Osteoblast (primary cell): ENCODE data around the gene LRRC3B. TPM values are rescaled to one million over a fixed set of nuclear protein-coding genes. Genes with fewer than 3 reads are reported as not detected.

ENCODE experiments used
- DNase-seq: peaks from one replicate; pipeline ENCODE4 v3.0.0; 2011; ENCODE audit warnings: low spot score, mixed read lengths; ENCODE audit not compliant: insufficient read length; ENCODE audit errors: missing footprints
- H2AFZ ChIP-seq: 2 replicates; pipeline ENCODE4 v1.6.0; 2011; ENCODE audit warnings: mild to moderate bottlenecking, low read length
- H3K27ac ChIP-seq: 2 replicates; pipeline ENCODE4 v1.5.1; 2011; ENCODE audit warnings: mild to moderate bottlenecking, low read depth, low read length, moderate library complexity
- H3K27me3 ChIP-seq: 2 replicates; pipeline ENCODE4 v1.6.0; 2012; ENCODE audit warnings: mild to moderate bottlenecking, control low read depth, inconsistent platforms, low read length, moderate library complexity; ENCODE audit not compliant: insufficient read depth
- H3K36me3 ChIP-seq: 2 replicates; pipeline ENCODE4 v1.5.1; 2011; ENCODE audit warnings: mild to moderate bottlenecking, low read length, control low read depth, moderate library complexity; ENCODE audit not compliant: insufficient read depth
- H3K4me1 ChIP-seq: 2 replicates; pipeline ENCODE4 v1.5.1; 2011; ENCODE audit warnings: mild to moderate bottlenecking, low read length, control low read depth, moderate library complexity; ENCODE audit not compliant: insufficient read depth
- H3K4me2 ChIP-seq: 2 replicates; pipeline ENCODE4 v1.6.0; 2011; ENCODE audit warnings: mild to moderate bottlenecking, low read length; ENCODE audit not compliant: insufficient read depth
- H3K4me3 ChIP-seq: fragments of 200-600 bp; sonication (generic); 3 replicates; pipeline ENCODE4 v1.5.1; 2012; ENCODE audit warnings: mild to moderate bottlenecking, low read length, inconsistent platforms; ENCODE audit not compliant: insufficient read depth
- H3K79me2 ChIP-seq: 2 replicates; pipeline ENCODE4 v1.6.0; 2012; ENCODE audit warnings: mild to moderate bottlenecking, low read length, control low read depth, inconsistent platforms; ENCODE audit not compliant: insufficient read depth
- H3K9me3 ChIP-seq: 2 replicates; pipeline ENCODE4 v1.5.1; 2011; ENCODE audit warnings: low read depth, low read length, control low read depth
- H4K20me1 ChIP-seq: 2 replicates; pipeline ENCODE4 v1.6.0; 2012; ENCODE audit warnings: mild to moderate bottlenecking, low read length, control low read depth; ENCODE audit not compliant: insufficient read depth
- CTCF ChIP-seq: IDR thresholded peaks from 2 replicates; pipeline ENCODE4 v1.5.1; 2011; ENCODE audit warnings: mild to moderate bottlenecking, low read depth, low read length, moderate library complexity; ENCODE audit errors: extremely low read depth
- total RNA-seq: library from RNA; depleted of rRNA; stranded (reverse); fragments of >200 nt; gene quantifications from 2 replicates; pipeline ENCODE4 v1.2.3, GENCODE V29; 2012

The LRRC3B gene
- total RNA-seq, 1 donor = not detected

- Histone ChIP-seq H3K27me3 (no peaks in the 10 kb centered on the region), H3K36me3 (no peaks in the 10 kb centered on the region), H3K79me2 (no peaks in the 10 kb centered on the region), H3K9me3 (no peaks in the 10 kb centered on the region), H3K27ac (no peak overlapping the region), H2AFZ (no peak overlapping the region), H3K4me3 (no peak overlapping the region), H3K4me1 (no peaks in the 10 kb centered on the region), H4K20me1 (no peaks in the 10 kb centered on the region), H3K4me2 (no peak overlapping the region)
- TF ChIP-seq CTCF = no peak
- peak; percentile 58 for DNase-seq
Measured at GRCh38 chr3:26625187-26625586, 2.6 kb downstream of the LRRC3B start.

GRCh38 chr3:26627080-26627479 is 4.5 kb downstream of the LRRC3B start:
- H3K4me1 ChIP-seq = no peaks in the 10 kb centered on the region
- no peak overlapping the region for H3K27ac ChIP-seq
- no peaks in the 10 kb centered on the region for H3K27me3 ChIP-seq
- H4K20me1 ChIP-seq = no peaks in the 10 kb centered on the region
- no peaks in the 10 kb centered on the region for H3K36me3 ChIP-seq
- no peak for DNase-seq
- no peaks in the 10 kb centered on the region for H3K9me3 ChIP-seq
- no peak for TF ChIP-seq CTCF
- no peaks in the 10 kb centered on the region for H3K79me2 ChIP-seq
- H3K4me2 ChIP-seq = no peak overlapping the region
- H3K4me3 ChIP-seq = no peak overlapping the region
- H2AFZ ChIP-seq = no peak overlapping the region

- no peak for DNase-seq
- Histone ChIP-seq H3K4me2 (no peak overlapping the region), H2AFZ (no peak overlapping the region), H4K20me1 (no peaks in the 10 kb centered on the region), H3K4me3 (no peak overlapping the region), H3K79me2 (no peaks in the 10 kb centered on the region), H3K4me1 (no peaks in the 10 kb centered on the region), H3K36me3 (no peaks in the 10 kb centered on the region), H3K27me3 (no peaks in the 10 kb centered on the region), H3K9me3 (no peaks in the 10 kb centered on the region), H3K27ac (no peak overlapping the region)
- no peak for TF ChIP-seq CTCF
Measured at GRCh38 chr3:26628915-26629314, 6.3 kb downstream of the LRRC3B start.

GRCh38 chr3:26630669-26631389 is 8.3 kb downstream of the LRRC3B start:
- DNase-seq = no peak
- TF ChIP-seq CTCF = no peak
- Histone ChIP-seq H3K4me3 (no peak overlapping the region), H3K36me3 (no peaks in the 10 kb centered on the region), H3K27ac (no peak overlapping the region), H2AFZ (no peak overlapping the region), H3K4me1 (no peaks in the 10 kb centered on the region), H3K9me3 (no peaks in the 10 kb centered on the region), H3K27me3 (no peaks in the 10 kb centered on the region), H3K79me2 (no peaks in the 10 kb centered on the region), H3K4me2 (no peak overlapping the region), H4K20me1 (no peaks in the 10 kb centered on the region)
